CD4-positive, alpha-beta T cell (primary cell): Measurements from ENCODE around the gene USP3. TPM values are rescaled to one million over a fixed set of nuclear protein-coding genes. Genes with fewer than 3 reads are reported as not detected.

Experiments used
- ATAC-seq: fragments of 200-7000 bp; cut with Tn5 transposase; one replicate; pipeline ENCODE4 v1.10.0; 2022; ENCODE audit warnings: mild to moderate bottlenecking; ENCODE audit not compliant: poor library complexity
- CTCF ChIA-PET: fragments of 350-600 bp; sonication (Branson Sonifier 250); formaldehyde crosslinking; loops from one replicate; lab custom pipeline; 2021; ENCODE audit warnings: antibody characterized with exemption, inconsistent platforms; lab: Charles Lee
- POLR2A ChIA-PET: fragments of 350-600 bp; sonication (Branson Sonifier 250); formaldehyde crosslinking; loops from one replicate; lab custom pipeline; 2021; ENCODE audit warnings: antibody characterized with exemption, inconsistent platforms; lab: Charles Lee
- DNase-seq, 14 experiments: peaks; one replicate each; pipeline ENCODE4 v3.0.0-alpha.2; 2013 to 2020; ENCODE audit warnings: mixed read lengths in 2 of 14
- H3K27ac ChIP-seq, 2 donors: one replicate each; pipeline versions ENCODE4 v1.5.1 to v1.7.0; 2013; ENCODE audit warnings: low read length in 2 of 2, low read depth in 1 of 2, mild to moderate bottlenecking in 1 of 2
- H3K27me3 ChIP-seq, 2 experiments: 1 replicate in 1 of 2; 2 replicates in 1 of 2; pipeline versions ENCODE4 v1.6.1 to v1.7.0; 2013; ENCODE audit warnings: low read length in 2 of 2, control low read depth in 1 of 2, mild to moderate bottlenecking in 1 of 2, moderate library complexity in 1 of 2; ENCODE audit not compliant: insufficient read depth in 2 of 2, control insufficient read depth in 1 of 2
- H3K36me3 ChIP-seq: one replicate; pipeline ENCODE4 v1.6.1; 2013; ENCODE audit warnings: low read length, control low read depth; ENCODE audit not compliant: insufficient read depth
- H3K4me1 ChIP-seq: one replicate; pipeline ENCODE4 v1.6.1; 2013; ENCODE audit warnings: low read length, control low read depth; ENCODE audit not compliant: insufficient read depth
- H3K4me3 ChIP-seq: one replicate; pipeline ENCODE4 v1.5.1; 2013; ENCODE audit warnings: mild to moderate bottlenecking, low read length, moderate library complexity
- H3K9me3 ChIP-seq, 2 experiments: 1 replicate in 1 of 2; 2 replicates in 1 of 2; pipeline versions ENCODE4 v1.6.1 to v1.7.0; 2013; ENCODE audit warnings: low read length in 2 of 2, mild to moderate bottlenecking in 2 of 2, control low read depth in 1 of 2, moderate library complexity in 1 of 2; ENCODE audit not compliant: control insufficient read depth in 1 of 2, insufficient read depth in 1 of 2
- H3K27ac Mint-ChIP-seq: one replicate; pipeline ENCODE4 v1.8.0; 2020; ENCODE audit warnings: mixed read lengths
- H3K27me3 Mint-ChIP-seq: one replicate; pipeline ENCODE4 v1.8.0; 2021; ENCODE audit warnings: mixed read lengths
- H3K36me3 Mint-ChIP-seq: one replicate; pipeline ENCODE4 v1.8.0; 2021; ENCODE audit warnings: low read depth, mixed read lengths
- H3K4me1 Mint-ChIP-seq: one replicate; pipeline ENCODE4 v1.8.0; 2021; ENCODE audit warnings: low read depth, mixed read lengths
- H3K4me3 Mint-ChIP-seq: one replicate; pipeline ENCODE4 v1.8.0; 2020; ENCODE audit warnings: mild to moderate bottlenecking, mixed read lengths
- H3K9me3 Mint-ChIP-seq: one replicate; pipeline ENCODE4 v1.8.0; 2020; ENCODE audit warnings: mixed read lengths
- intact Hi-C, 2 experiments: fragments of 100-400 bp; cut with DNase I in 1 of 2; cut with micrococcal nuclease in 1 of 2; formaldehyde crosslinking; loops; one replicate each; pipeline versions ENCODE4 v1.15.1 to v1.9.0; 2023 to 2025; cut with DNase I, micrococcal nuclease
- total RNA-seq, 174 experiments: library from RNA in 2 of 174; stranded (reverse) in 2 of 174; gene quantifications; one replicate each; pipeline ENCODE4 v1.2.3 and lab custom pipeline; 2021 to 2026
- TF ChIP-seq, protein P1 (sequence below): fragments of 200-600 bp; IDR thresholded peaks from one replicate; pipeline ENCODE4 v1.8.0; 2022; ENCODE audit warnings: antibody characterized with exemption, mild to moderate bottlenecking

Gene USP3
- total RNA-seq, 2 experiments from 2014 or later = 280 to 282 TPM

GRCh38 chr15:63458026-63458425, 46.4 kb upstream of the USP3 start:
- no peak overlapping the region for H3K4me3 ChIP-seq
- Mint-ChIP-seq H3K4me3 (no peak overlapping the region), H3K4me1 (peaks cover 12% of the 10 kb centered on the region), H3K36me3 (no peaks in the 10 kb centered on the region), H3K27me3 (no peaks in the 10 kb centered on the region), H3K9me3 (no peaks in the 10 kb centered on the region), H3K27ac (no peak overlapping the region)
- DNase-seq (no peak), ATAC-seq (no peak)
- intact Hi-C loops = no loop called here
- TF ChIP-seq, protein P1, sequence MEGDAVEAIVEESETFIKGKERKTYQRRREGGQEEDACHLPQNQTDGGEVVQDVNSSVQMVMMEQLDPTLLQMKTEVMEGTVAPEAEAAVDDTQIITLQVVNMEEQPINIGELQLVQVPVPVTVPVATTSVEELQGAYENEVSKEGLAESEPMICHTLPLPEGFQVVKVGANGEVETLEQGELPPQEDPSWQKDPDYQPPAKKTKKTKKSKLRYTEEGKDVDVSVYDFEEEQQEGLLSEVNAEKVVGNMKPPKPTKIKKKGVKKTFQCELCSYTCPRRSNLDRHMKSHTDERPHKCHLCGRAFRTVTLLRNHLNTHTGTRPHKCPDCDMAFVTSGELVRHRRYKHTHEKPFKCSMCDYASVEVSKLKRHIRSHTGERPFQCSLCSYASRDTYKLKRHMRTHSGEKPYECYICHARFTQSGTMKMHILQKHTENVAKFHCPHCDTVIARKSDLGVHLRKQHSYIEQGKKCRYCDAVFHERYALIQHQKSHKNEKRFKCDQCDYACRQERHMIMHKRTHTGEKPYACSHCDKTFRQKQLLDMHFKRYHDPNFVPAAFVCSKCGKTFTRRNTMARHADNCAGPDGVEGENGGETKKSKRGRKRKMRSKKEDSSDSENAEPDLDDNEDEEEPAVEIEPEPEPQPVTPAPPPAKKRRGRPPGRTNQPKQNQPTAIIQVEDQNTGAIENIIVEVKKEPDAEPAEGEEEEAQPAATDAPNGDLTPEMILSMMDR = no peak
- no peaks in the 10 kb centered on the region for H3K36me3 ChIP-seq
- no peaks in the 10 kb centered on the region for H3K27me3 ChIP-seq
- H3K9me3 ChIP-seq = peaks cover 0 to 3% of the 10 kb centered on the region in 2 experiments
- ChIA-PET CTCF (no interaction called here), POLR2A (interaction anchor here (1.7 kb wide), 1 partner anchor 21 kb away, joined by 4 read pairs; no protein-coding TSS in a partner anchor)
- H3K27ac ChIP-seq = no peak overlapping the region
- H3K4me1 ChIP-seq = no peaks in the 10 kb centered on the region

GRCh38 chr15:63458794-63459395, 45.5 kb upstream of the USP3 start:
- Histone ChIP-seq H3K4me1 (no peaks in the 10 kb centered on the region), H3K4me3 (no peak overlapping the region), H3K27ac (no peak overlapping the region), H3K27me3 (no peaks in the 10 kb centered on the region), H3K9me3 (peaks cover 0 to 3% of the 10 kb centered on the region in 2 experiments), H3K36me3 (no peaks in the 10 kb centered on the region)
- CTCF ChIA-PET = no interaction called here
- intact Hi-C loops = no loop called here
- Mint-ChIP-seq H3K4me3 (no peak overlapping the region), H3K4me1 (peaks cover 6% of the 10 kb centered on the region), H3K27me3 (no peaks in the 10 kb centered on the region), H3K36me3 (no peaks in the 10 kb centered on the region), H3K27ac (no peak overlapping the region), H3K9me3 (no peaks in the 10 kb centered on the region)
- ATAC-seq = no peak
- POLR2A ChIA-PET = interaction anchor here (1.7 kb wide), 1 partner anchor 22 kb away, joined by 4 read pairs; no protein-coding TSS in a partner anchor
- TF ChIP-seq, protein P1 = no peak
- no peak for DNase-seq

- Histone ChIP-seq H3K27me3 (no peaks in the 10 kb centered on the region), H3K27ac (no peak overlapping the region), H3K4me1 (no peaks in the 10 kb centered on the region), H3K4me3 (no peak overlapping the region), H3K9me3 (peaks cover 0 to 3% of the 10 kb centered on the region in 2 experiments), H3K36me3 (no peaks in the 10 kb centered on the region)
- Mint-ChIP-seq H3K36me3 (no peaks in the 10 kb centered on the region), H3K27ac (no peak overlapping the region), H3K9me3 (no peaks in the 10 kb centered on the region), H3K27me3 (no peaks in the 10 kb centered on the region), H3K4me1 (peaks cover 6% of the 10 kb centered on the region), H3K4me3 (no peak overlapping the region)
- TF ChIP-seq, protein P1 = no peak
- intact Hi-C loops = no loop called here
- CTCF ChIA-PET = no interaction called here
- POLR2A ChIA-PET = no interaction called here
- DNase-seq = no peak
- ATAC-seq = no peak
Observed at GRCh38 chr15:63460210-63461155, 43.9 kb upstream of the USP3 start.
